Vagina (tissue), 2 donors: ENCODE measurements around the gene HIVEP2. TPM values are rescaled to one million over a fixed set of nuclear protein-coding genes. Genes with fewer than 3 reads are reported as not detected.

Experiments
- DNase-seq, 2 donors: peaks; one replicate each; pipeline ENCODE4 v3.0.0-alpha.2; 2017; ENCODE audit errors: extremely low spot score in 2 of 2
- H3K27ac ChIP-seq: fragments of 200-600 bp; sonication (generic); one replicate; pipeline ENCODE4 v1.5.1; 2019
- H3K27me3 ChIP-seq: fragments of 200-600 bp; sonication (generic); one replicate; pipeline ENCODE4 v1.5.1; 2019
- H3K36me3 ChIP-seq, 2 donors: fragments of 200-600 bp; sonication (generic); one replicate each; pipeline ENCODE4 v1.5.1; 2017 to 2019
- H3K4me1 ChIP-seq: fragments of 200-600 bp; sonication (generic); one replicate; pipeline ENCODE4 v1.5.1; 2019
- H3K4me3 ChIP-seq, 2 donors: fragments of 200-600 bp; sonication (generic); 1 replicate in 1 of 2; 2 replicates in 1 of 2; pipeline ENCODE4 v1.5.1; 2016 to 2019
- H3K9me3 ChIP-seq: fragments of 200-600 bp; sonication (generic); one replicate; pipeline ENCODE4 v1.5.1; 2019
- CTCF ChIP-seq, 3 experiments: fragments of 450-650 bp in 2 of 3; fragments of 200-600 bp in 1 of 3; sonication (generic) in 1 of 3; IDR thresholded peaks; one replicate each; pipeline ENCODE4 v1.5.1; 2017 to 2019; ENCODE audit warnings: antibody characterized with exemption in 3 of 3, mild to moderate bottlenecking in 2 of 3, moderate library complexity in 2 of 3
- POLR2A ChIP-seq, 2 donors: fragments of 450-650 bp; IDR thresholded peaks; one replicate each; pipeline ENCODE4 v1.6.1; 2017; ENCODE audit warnings: antibody characterized with exemption in 2 of 2, mild to moderate bottlenecking in 2 of 2, moderate library complexity in 2 of 2
- POLR2AphosphoS5 ChIP-seq, 2 donors: sonication (generic); formaldehyde crosslinking; IDR thresholded peaks; one replicate each; pipeline ENCODE4 v1.9.0; 2017; ENCODE audit warnings: antibody characterized with exemption in 2 of 2, mild to moderate bottlenecking in 2 of 2, low read depth in 1 of 2; ENCODE audit not compliant: insufficient read depth in 1 of 2
- intact Hi-C: fragments of 100-400 bp; cut with DNase I; formaldehyde crosslinking; loops from one replicate; pipeline ENCODE4 v1.15.1; 2023
- total RNA-seq: library from RNA; depleted of rRNA; stranded (reverse); fragments of >200 nt; gene quantifications from one replicate; pipeline ENCODE4 v1.2.3, GENCODE V29; 2016

The HIVEP2 gene
- total RNA-seq, 1 donor from 2014 or later: 24.6 TPM

- Histone ChIP-seq H3K9me3 (no peaks in the 10 kb centered on the region), H3K27me3 (no peaks in the 10 kb centered on the region), H3K4me1 (peaks cover 9% of the 10 kb centered on the region), H3K27ac (no peak overlapping the region), H3K36me3 (no peaks in the 10 kb centered on the region), H3K4me3 (no peak overlapping the region)
- intact Hi-C loops: no loop called here
- TF ChIP-seq POLR2A (IDR thresholded peaks at IDR 0.05) (no peak), CTCF (IDR thresholded peaks at IDR 0.05) (no peak), POLR2AphosphoS5 (IDR thresholded peaks at IDR 0.05; ENCODE audit: insufficient read depth in 1 of 2, low read depth in 1 of 2) (no peak)
- DNase-seq: no peak
Measured at GRCh38 chr6:142838821-142839685, 105.9 kb downstream of the HIVEP2 start.

- no peak for TF ChIP-seq POLR2AphosphoS5 (IDR thresholded peaks at IDR 0.05; ENCODE audit: insufficient read depth in 1 of 2, low read depth in 1 of 2)
- TF ChIP-seq CTCF (IDR thresholded peaks at IDR 0.05): no peak
- TF ChIP-seq POLR2A (IDR thresholded peaks at IDR 0.05): no peak
- no peaks in the 10 kb centered on the region for H3K4me1 ChIP-seq
- H3K36me3 ChIP-seq: no peaks in the 10 kb centered on the region
- no peak for DNase-seq
- no peak overlapping the region for H3K27ac ChIP-seq
- no peak overlapping the region for H3K4me3 ChIP-seq
- intact Hi-C loops: no loop called here
- H3K9me3 ChIP-seq: no peaks in the 10 kb centered on the region
- H3K27me3 ChIP-seq: no peaks in the 10 kb centered on the region
Measured at GRCh38 chr6:142835787-142836535, 109.0 kb downstream of the HIVEP2 start.

GRCh38 chr6:142834853-142835252, 110.1 kb downstream of the HIVEP2 start:
- TF ChIP-seq CTCF (IDR thresholded peaks at IDR 0.05) (no peak), POLR2AphosphoS5 (IDR thresholded peaks at IDR 0.05; ENCODE audit: insufficient read depth in 1 of 2, low read depth in 1 of 2) (no peak), POLR2A (IDR thresholded peaks at IDR 0.05) (no peak)
- Histone ChIP-seq H3K4me1 (no peaks in the 10 kb centered on the region), H3K4me3 (no peak overlapping the region), H3K27ac (no peak overlapping the region), H3K36me3 (no peaks in the 10 kb centered on the region), H3K27me3 (no peaks in the 10 kb centered on the region), H3K9me3 (no peaks in the 10 kb centered on the region)
- intact Hi-C loops: no loop called here
- DNase-seq: no peak

GRCh38 chr6:142833798-142834197, 111.2 kb downstream of the HIVEP2 start:
- Histone ChIP-seq H3K4me1 (no peaks in the 10 kb centered on the region), H3K27me3 (no peaks in the 10 kb centered on the region), H3K27ac (no peak overlapping the region), H3K36me3 (no peaks in the 10 kb centered on the region), H3K9me3 (no peaks in the 10 kb centered on the region), H3K4me3 (no peak overlapping the region)
- intact Hi-C loops: no loop called here
- no peak for DNase-seq
- TF ChIP-seq POLR2AphosphoS5 (IDR thresholded peaks at IDR 0.05; ENCODE audit: insufficient read depth in 1 of 2, low read depth in 1 of 2): no peak

- Histone ChIP-seq H3K4me3 (no peak overlapping the region), H3K9me3 (no peaks in the 10 kb centered on the region), H3K27me3 (no peaks in the 10 kb centered on the region), H3K4me1 (peaks cover 5% of the 10 kb centered on the region), H3K36me3 (no peaks in the 10 kb centered on the region), H3K27ac (no peak overlapping the region)
- DNase-seq: no peak
- TF ChIP-seq POLR2AphosphoS5 (IDR thresholded peaks at IDR 0.05; ENCODE audit: insufficient read depth in 1 of 2, low read depth in 1 of 2): no peak
- no peak for TF ChIP-seq POLR2A (IDR thresholded peaks at IDR 0.05)
- TF ChIP-seq CTCF (IDR thresholded peaks at IDR 0.05): no peak
- intact Hi-C loops: no loop called here
Measured at GRCh38 chr6:142833054-142833453, 111.9 kb downstream of the HIVEP2 start.
